KOPT-K1 (cell line): ENCODE measurements around the gene KIAA1328.
A peak's percentile ranks its signal among the peaks of the same experiment; 100 is the strongest.
"Not testable (repeated sequence)": the region's sequence is repeated elsewhere in the genome, so short reads cannot be mapped to it uniquely, and the experiment has no call there.

ENCODE experiments used
- H3K27ac ChIP-seq: fragments of 200-600 bp; sonication (generic); 2 replicates; pipeline ENCODE4 v1.5.1; 2016; ENCODE audit warnings: antibody characterized with exemption, mild to moderate bottlenecking, low read depth, low read length; ENCODE audit not compliant: poor library complexity, severe bottlenecking
- H3K36me3 ChIP-seq: fragments of 200-600 bp; sonication (generic); 2 replicates; pipeline ENCODE4 v1.5.1; 2017; ENCODE audit warnings: antibody characterized with exemption, mild to moderate bottlenecking, low read length, moderate library complexity; ENCODE audit not compliant: insufficient read depth
- H3K9me3 ChIP-seq: fragments of 200-600 bp; sonication (generic); 2 replicates; pipeline ENCODE4 v1.5.1; 2017; ENCODE audit warnings: antibody characterized with exemption, low read length, mild to moderate bottlenecking; ENCODE audit not compliant: insufficient read depth, poor library complexity, severe bottlenecking

KIAA1328 gene

GRCh38 chr18:36887864-36888263, 58.9 kb downstream of the KIAA1328 start:
- Histone ChIP-seq H3K27ac (no peak overlapping the region), H3K9me3 (no peaks in the 10 kb centered on the region)

DNA sequence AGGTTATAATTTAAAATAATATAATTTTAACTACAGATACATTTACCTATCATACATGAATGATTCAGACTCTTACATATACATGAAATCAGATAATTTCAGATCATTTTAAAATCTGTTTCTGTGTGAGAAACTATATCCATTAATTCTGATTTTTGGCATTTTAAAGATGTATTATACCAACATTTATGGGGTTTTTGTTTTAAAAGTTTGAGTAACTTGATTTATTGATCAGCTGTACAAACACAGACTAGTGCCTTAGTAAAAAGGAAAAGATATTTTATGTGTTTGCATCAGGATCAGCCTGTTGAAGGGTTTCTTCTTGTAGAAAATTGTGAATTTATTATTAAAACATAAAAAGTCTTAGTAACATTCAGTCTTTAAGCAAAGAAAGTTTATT, 59.9 kb downstream of the KIAA1328 start:
- H3K9me3 ChIP-seq = no peaks in the 10 kb centered on the region
- H3K36me3 ChIP-seq = no peaks in the 10 kb centered on the region
- peak overlapping the region; percentile 45 for H3K27ac ChIP-seq

More at GRCh38 chr18:36887864-36888263, 58.9 kb downstream of the KIAA1328 start:
- no peaks in the 10 kb centered on the region for H3K36me3 ChIP-seq

GRCh38 chr18:36889321-36889720, 60.4 kb downstream of the KIAA1328 start:
- Histone ChIP-seq H3K36me3 (no peaks in the 10 kb centered on the region), H3K9me3 (no peaks in the 10 kb centered on the region), H3K27ac (peak overlapping the region; percentile 45)

- H3K36me3 ChIP-seq = no peaks in the 10 kb centered on the region
Measured at GRCh38 chr18:36889742-36890141, 60.8 kb downstream of the KIAA1328 start.

DNA sequence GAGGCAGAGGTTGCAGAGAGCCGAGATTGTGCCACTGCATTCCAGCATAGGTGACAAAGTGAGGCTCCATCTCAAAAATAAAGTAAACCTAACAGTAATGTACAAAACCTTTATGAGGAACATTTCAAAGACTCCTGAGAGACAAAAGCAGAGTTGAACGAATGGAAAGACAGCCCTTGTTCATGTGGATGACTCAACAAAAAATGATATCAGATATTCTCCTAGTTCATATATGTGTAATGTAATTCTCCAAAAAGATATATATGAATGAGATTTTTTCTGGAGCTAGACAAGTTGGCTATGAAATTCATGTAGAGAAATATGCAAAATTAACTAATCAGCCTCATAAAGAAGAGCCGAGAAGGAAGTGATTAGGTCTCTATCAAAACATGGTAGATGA, 61.7 kb downstream of the KIAA1328 start:
- no peaks in the 10 kb centered on the region for H3K36me3 ChIP-seq
- no peaks in the 10 kb centered on the region for H3K9me3 ChIP-seq

More at GRCh38 chr18:36889742-36890141, 60.8 kb downstream of the KIAA1328 start:
- Histone ChIP-seq H3K27ac (peak overlapping the region; percentile 45), H3K9me3 (no peaks in the 10 kb centered on the region)

GRCh38 chr18:36893227-36893626, 64.3 kb downstream of the KIAA1328 start:
- Histone ChIP-seq H3K9me3 (no peaks in the 10 kb centered on the region), H3K36me3 (no peaks in the 10 kb centered on the region), H3K27ac (no peak overlapping the region)

More for the DNA sequence above, 61.7 kb downstream of the KIAA1328 start:
- peak overlapping the region; percentile 45 for H3K27ac ChIP-seq

GRCh38 chr18:36895606-36896005, 66.7 kb downstream of the KIAA1328 start:
- no peaks in the 10 kb centered on the region for H3K9me3 ChIP-seq
- H3K27ac ChIP-seq = no peak overlapping the region
- H3K36me3 ChIP-seq = no peaks in the 10 kb centered on the region

GRCh38 chr18:36897253-36897652, 68.3 kb downstream of the KIAA1328 start:
- no peak overlapping the region for H3K27ac ChIP-seq
- no peaks in the 10 kb centered on the region for H3K36me3 ChIP-seq
- H3K9me3 ChIP-seq = no peaks in the 10 kb centered on the region

GRCh38 chr18:36899289-36899688, 70.4 kb downstream of the KIAA1328 start:
- H3K27ac ChIP-seq = no peak overlapping the region
- H3K9me3 ChIP-seq = no peaks in the 10 kb centered on the region
- H3K36me3 ChIP-seq = no peaks in the 10 kb centered on the region

GRCh38 chr18:36900466-36900865, 71.5 kb downstream of the KIAA1328 start:
- Histone ChIP-seq H3K36me3 (no peaks in the 10 kb centered on the region), H3K27ac (no peak overlapping the region), H3K9me3 (no peaks in the 10 kb centered on the region)

GRCh38 chr18:36901277-36901701, 72.4 kb downstream of the KIAA1328 start:
- Histone ChIP-seq H3K36me3 (no peaks in the 10 kb centered on the region), H3K9me3 (no peaks in the 10 kb centered on the region), H3K27ac (no peak overlapping the region)

GRCh38 chr18:36903215-36903928, 74.4 kb downstream of the KIAA1328 start:
- Histone ChIP-seq H3K36me3 (no peaks in the 10 kb centered on the region), H3K27ac (no peak overlapping the region)

DNA sequence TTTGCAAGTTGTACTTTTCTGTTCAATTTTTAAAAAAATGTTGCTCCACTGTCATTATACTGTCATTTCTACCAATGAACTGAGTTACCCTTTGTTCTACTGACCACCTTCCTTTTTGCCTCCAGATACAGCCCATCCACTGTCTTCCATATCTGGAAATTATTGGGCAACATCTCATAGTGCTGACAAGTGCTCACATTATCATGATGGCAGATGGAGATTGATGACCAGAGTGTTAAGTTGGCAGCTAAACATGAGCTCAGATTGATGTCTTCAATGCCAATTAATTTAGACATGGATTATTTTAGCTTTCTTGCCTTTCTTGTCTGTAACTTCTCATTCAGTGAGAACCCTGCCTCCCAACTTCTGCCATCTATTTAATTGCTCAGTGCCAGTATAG, 76.6 kb downstream of the KIAA1328 start:
- Histone ChIP-seq H3K27ac (no peak overlapping the region), H3K9me3 (no peaks in the 10 kb centered on the region), H3K36me3 (no peaks in the 10 kb centered on the region)

More at GRCh38 chr18:36903215-36903928, 74.4 kb downstream of the KIAA1328 start:
- H3K9me3 ChIP-seq = no peaks in the 10 kb centered on the region

DNA sequence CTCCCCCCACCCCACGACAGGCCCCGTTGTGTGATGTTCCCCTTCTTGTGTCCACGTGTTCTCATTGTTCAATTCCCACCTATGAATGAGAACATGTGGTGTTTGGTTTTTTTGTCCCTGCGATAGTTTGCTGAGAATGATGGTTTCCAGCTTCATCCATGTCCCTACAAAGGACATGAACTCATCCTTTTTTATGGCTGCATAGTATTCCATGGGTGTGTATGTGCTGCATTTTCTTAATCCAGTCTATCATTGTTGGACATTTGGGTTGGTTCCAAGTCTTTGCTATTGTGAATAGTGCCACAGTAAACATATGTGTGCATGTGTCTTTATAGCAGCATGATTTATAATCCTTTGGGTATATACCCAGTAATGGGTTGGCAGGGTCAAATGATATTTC, 80.4 kb downstream of the KIAA1328 start:
- not testable (repeated sequence) for H3K9me3 ChIP-seq, H3K36me3 ChIP-seq, H3K27ac ChIP-seq

- no peak overlapping the region for H3K27ac ChIP-seq
- no peaks in the 10 kb centered on the region for H3K36me3 ChIP-seq
- no peaks in the 10 kb centered on the region for H3K9me3 ChIP-seq
Measured at GRCh38 chr18:36912887-36913286, 84.0 kb downstream of the KIAA1328 start.

DNA sequence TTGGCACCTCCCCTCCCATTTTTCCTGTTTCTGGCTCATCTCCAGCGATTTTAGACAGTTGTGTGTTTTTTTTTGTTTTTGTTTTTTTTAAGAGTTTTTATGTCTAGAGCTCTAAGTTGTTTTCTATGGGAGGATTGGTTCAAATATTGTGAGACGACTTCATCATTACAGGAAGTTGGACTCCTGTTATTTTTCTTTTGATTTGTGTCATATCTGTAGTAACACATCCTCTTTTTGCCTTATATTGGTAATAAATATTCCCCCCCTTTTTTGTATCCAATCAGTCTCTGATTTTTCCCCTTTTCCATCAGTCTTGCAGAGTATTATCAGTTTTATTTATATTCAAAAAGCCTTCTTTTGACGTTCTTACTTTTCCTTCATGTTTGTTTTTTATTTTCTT, 89.0 kb downstream of the KIAA1328 start:
- Histone ChIP-seq H3K27ac (no peak overlapping the region), H3K9me3 (peaks cover 3% of the 10 kb centered on the region), H3K36me3 (no peaks in the 10 kb centered on the region)
